HG03159 (cell line): ENCODE results near the gene XPO5.

ENCODE experiments used
- ATAC-seq: cut with Tn5 transposase; IDR thresholded peaks from one replicate; pipeline ENCODE4 v1.9.1; 2021; ENCODE audit warnings: mild to moderate bottlenecking, moderate library complexity; ENCODE audit not compliant: unreplicated experiment

Gene XPO5

DNA sequence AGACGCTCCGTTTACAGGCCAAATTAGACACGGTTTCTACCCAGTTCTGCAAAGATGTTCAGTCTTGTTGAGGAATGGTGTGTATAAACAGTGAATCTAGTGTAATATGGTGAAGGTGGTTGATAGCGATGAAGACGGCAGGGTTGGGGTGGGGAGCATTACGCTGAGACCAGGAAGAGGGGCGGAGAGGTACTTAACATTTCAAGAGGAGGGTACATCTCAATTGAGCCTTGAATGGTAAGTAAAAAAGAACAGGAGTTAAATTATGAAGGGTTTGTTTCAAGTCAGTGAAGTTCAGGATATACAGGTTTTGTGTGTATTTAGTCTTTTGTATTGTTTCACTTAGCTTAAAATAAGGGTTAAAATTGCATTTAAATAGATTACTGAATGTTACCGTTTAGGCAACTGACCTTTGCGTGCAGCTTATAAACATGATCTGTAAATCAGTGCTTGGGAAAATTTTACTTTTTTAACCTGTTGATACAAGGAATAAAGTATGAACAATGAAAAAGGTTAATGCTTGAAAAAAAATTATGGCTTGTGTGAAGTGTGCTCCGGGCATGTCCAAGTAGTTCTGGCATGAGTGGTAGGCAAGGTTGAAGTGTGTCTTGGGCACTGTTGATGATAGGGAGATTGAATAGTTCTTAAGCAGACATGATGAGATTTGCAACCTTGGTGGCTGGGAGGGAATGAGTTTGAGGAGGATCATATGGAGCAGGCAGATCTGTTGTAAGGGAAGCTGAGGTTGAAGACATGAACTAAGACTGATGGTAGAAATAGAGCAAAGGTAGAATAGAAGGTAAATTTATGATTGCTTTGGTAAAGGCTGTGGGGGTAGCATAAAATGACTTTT lies 58.1 kb downstream of the XPO5 start:
- no peak for ATAC-seq

DNA sequence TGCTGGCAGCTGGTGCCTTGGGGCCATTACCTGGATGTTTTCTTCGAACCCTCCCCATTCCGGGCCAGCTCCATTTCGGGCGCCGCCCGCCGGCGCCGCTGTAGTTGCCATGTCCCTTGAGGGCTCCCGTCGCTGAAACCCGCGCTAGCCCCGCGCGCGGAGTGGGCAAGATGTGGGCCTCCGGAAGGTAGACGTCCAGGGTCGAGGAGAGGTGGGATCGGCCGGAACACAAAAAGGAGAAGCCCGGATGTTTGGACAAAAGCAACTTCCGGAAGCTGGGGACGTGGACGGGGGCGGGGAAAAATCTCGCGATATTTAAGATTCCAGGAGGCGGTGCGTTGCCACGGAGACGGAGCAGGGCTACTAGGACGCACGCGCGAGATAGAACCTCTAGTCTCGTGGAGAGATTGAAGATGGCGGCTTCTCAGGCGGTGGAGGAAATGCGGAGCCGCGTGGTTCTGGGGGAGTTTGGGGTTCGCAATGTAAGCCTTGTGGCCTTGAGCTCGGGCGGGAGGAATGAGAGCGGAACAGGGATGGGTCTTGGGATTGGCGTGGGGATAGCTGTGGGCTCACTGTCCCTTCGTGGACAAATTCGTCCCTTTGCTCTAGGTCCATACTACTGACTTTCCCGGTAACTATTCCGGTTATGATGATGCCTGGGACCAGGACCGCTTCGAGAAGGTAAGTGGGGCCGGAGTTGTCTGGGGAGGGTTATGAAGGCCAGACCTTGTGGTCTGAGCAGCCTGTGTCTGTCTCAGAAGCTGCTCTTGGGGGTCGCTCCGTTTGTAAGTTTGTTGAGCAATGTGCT lies 58.9 kb downstream of the XPO5 start, which contains the start of the genes POLR1C and YIPF3:
TSS of gene POLR1C (plus strand) at position 393 of the 808 bp plus-strand sequence. CDS start at position 414, 21 bp downstream.
TSS of gene YIPF3 (minus strand) at position 230 of the 808 bp plus-strand sequence. CDS start at position 111, 119 bp downstream.
- peak; percentile 86 for ATAC-seq

DNA sequence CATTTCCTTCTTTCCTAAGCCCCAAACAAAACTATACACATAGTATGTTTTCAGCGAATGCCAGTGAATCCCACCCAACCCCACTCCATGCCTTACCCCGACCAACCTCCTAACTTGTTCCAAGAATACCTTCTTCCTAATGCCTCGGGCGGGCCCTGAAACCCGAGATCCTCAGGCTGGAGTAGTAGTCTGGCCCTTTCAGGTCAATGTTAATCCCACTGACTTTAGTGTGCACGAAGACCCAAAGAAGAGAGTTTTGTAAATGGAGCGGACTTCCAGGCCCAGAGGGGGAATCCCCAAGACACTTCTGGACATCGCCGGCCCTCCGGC lies 59.5 kb downstream of the XPO5 start:
- peak; percentile 5 for ATAC-seq

DNA sequence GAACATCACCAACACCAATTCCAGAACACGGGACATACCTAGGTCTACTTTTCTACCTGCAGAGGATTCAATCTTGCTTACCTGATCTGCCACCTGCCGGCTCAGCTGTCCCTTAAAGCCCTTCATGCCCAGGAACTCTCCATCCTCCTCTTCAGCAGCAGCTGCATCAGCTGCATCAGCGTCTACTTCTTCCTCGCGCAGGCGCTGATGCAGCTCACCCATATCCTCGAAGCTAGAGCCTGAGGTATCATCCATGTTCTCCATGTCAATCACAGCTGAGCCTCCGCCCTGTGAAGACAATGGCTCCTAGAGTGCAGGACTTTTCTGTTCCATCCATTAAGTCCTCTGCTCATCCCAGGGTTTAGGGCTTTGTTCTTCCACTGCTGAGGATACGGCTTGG lies 60.0 kb downstream of the XPO5 start:
- no peak for ATAC-seq

DNA sequence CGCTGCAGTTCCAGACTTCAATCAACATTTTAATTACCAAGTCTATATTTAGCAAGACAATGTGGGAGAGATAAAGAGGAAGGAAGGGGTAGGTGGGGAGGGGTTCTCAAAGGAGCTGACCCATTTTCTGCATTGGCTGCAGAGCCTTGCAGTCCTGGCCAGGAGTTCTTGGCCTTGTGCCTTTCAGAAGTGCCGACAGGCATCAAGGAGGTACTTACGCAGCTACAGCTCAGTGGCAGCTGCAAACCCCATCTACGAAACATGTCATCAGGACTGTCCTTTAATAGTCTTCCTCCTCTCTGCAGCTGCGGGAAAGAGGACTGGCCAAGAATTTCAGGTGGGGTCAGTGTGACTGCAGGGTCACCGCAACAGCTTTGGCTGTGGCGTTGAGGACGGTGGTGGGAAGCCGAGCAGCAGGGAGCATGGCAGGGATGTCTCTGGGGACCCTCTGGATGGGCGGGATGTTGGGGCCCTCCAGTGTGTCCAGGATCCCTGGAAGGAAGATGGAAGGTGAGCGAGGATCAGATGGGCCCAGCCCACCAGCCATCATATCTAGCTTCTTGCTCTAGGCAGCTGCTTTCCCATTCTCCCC lies 63.9 kb downstream of the XPO5 start:
- no peak for ATAC-seq

DNA sequence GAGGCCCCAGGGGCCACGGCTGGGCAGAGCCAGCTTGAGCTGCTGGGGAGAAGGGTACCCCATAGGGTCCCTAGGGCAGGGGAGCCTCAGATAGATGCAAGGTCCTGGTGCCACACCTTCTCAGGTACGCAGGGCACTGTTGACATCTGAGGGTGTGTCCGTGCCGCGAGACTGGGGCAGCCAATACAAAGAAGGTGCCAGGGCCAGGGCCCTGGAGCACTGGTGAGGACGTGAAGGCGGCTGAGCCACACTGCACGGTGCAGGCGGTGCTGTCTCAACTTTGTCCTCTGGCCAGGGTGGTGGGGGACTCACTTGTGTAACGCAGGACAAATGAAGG lies 65.0 kb downstream of the XPO5 start:
- ATAC-seq: no peak

DNA sequence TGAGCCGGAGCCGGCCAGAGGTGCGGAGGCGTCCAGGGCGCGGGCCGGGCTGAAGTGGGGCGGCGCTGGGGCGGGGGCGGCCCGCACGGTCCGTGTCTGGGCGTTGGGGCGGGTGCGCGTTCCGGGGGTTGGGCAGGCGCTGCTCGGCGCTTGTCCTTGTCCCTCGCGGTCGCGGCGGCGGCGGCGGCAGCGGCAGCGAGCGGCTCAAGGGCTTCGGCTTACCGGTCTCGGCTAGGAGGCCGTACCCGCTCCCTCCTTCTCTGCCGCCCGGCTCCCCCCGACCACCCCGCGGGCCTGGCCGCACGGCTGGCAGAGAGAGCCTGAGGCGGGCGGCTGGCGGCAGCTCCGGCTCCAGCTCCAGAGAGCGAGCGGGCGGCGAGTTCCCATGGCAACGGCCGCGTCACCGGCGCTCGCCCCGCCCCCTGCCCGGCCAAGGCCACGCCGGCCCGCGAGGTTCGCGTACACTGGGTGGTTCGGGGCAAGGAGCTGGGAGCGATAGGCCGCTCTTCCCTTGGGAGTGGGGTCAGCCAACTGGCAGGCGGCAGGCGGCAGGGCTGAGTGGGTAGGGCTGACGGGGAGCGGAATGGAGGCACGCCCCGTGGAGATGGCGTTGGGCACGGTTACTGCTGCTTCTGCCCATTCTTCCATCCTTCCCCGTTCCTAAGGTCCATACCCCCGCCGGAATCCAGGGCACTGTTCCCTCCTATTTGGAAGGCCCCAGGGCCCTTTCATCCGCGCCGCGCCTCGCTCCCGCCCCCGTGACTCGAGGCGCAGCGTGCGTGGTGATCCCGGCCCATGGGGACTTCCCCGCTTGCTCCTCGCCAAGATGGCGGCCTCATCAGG lies 65.6 kb downstream of the XPO5 start, which contains the start of gene LRRC73:
TSS of gene LRRC73 (minus strand) at position 363 of the 843 bp plus-strand sequence. CDS start 561 bp downstream, outside the sequence.
- peak; percentile 46 for ATAC-seq

DNA sequence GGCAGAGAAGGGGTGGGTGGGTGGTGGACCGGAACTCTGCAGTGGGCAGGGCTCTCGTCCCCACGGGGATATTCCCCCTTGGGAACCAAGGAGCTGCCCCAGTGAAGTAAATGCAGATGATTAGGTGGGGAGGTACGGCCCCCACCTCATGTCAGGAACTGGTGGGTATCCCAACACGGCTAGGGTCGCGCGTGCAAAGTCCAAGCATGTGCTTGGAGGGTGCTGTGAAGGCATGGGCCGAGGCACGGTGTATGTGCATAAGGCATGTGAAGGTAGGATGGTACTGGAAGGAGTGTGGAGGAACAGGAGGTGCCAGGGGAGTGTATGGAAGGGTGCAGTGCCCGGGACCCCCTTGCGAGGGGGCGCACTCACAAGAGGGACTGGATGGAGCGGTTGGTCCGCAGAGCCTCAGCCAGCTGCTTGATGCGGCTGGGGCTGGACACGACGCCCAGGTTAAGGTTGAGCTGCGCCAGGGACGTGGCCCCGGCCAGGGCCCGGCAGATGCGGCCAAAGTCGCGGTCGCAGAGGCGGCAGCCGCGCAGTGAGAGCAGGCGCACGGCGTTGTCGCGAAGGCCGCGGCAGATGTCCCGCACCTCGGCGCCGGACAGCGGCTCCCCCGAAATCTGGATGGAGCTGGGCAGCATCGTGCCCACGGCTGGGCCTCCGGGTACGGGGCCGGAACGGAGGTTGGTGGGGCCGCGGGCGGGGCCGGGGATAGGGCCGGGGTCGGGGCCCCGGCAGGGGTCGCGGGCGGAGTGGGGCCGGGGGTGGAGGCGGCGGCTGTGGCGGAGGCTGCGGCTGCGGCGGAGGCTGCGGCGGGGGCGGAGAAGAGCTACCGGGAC lies 66.5 kb downstream of the XPO5 start:
- no peak for ATAC-seq

DNA sequence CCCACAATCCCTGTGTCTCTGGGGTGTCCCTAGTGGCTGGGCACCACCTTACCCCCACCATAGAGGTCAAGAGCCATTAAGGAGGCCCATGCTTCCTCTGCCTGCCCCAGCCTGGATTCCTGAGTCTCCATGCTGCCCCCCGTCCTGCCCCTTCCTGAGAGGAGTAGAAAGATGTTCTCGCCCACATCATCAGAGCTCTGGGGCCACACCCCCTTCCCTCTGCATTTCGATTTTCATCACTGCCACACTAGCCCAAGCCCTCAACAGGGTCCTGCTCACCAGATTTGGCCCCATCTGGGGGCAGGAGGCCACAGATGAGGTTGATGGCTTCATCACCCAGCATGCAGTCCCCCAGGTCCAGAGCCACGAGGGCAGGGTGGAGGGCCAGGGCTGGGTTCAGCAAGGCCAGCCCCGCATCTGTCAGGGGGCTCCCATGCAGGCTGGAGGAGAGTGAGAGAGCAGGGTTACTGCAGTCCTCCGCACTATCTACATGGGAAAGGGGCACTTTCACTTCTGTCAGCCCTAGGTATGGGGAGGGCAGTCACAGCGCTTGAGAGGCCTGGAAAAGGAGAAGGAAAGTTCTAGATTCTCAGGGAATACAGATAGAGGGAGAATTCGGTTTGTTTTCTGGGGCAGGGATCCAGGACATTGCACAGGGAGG lies 67.2 kb downstream of the XPO5 start:
- no peak for ATAC-seq

DNA sequence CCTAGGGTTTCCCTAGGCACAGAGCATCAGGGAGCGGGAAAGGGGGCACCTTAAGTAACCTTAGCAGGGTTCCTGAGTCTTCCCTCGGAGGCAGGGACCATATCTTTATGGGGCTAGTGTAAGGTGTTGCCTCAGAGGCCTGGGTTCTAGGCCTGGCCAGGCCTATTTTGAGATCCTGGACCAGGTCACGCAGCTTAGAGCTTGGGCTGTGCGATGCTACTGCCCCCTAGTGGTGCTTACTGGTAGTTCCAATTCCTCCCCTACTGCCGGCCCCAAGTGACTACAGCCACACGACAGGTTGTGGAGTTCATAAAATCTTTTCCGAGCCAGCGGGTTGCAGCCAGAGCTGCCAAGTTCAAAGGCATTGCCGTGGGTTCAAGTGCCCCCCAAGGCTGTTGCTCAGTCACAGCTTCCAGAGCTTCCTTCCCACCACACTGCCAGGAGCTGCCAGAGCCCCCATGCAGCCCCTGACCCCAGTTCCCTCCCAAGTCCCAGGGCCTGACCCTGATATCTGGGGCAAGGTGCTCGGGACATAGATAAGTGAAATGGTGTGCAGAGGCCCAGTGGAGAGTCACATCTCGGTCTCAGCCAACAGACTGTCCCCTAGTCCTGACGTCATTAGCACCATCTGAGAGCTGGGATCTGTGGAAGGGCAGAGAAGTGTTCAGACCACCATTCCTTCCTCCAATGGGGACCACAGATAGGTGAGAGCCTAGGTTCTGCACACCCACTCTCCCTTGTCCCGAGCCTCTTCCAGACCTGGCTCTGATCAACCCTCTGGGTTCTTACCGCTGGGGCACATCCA lies 69.0 kb downstream of the XPO5 start:
- no peak for ATAC-seq

DNA sequence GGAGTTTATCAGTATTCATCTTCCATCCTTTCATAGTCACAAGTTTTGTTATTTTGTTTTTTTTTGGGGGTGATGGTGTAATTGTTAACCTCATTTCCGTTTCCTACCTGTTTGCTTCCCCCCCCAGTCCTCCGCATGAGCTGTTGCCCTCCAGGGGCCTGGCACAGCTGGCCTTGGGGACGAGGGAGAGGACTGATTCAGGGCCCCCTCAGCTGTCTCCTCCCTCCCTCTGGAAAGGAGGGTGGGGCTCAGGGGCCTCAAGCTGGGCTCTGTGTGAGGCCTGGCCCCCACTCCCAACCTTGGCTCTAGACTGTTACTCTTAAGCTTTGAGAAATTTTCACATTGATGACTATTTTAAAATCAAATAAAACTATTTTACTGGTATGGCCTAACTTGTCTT lies 69.7 kb downstream of the XPO5 start:
- no peak for ATAC-seq

DNA sequence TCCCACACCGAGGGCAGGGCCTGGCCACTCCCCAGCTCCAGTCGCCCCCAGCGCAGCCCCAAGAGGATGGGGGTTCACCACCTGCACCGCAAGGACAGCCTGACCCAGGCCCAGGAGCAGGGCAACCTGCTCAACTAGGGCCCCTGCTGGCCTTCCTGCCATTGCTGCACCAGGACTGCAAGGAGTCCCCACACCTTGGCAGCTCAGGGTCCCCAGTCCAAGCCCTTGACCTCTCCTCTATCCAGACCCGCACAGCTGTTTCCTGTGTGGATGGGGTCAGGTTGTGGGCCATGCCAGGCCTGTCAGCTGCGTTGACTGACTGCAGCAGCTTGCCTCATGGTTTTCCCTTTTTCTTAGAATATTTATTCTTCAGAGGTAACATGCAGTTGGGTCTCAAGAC lies 70.1 kb downstream of the XPO5 start:
- no peak for ATAC-seq

DNA sequence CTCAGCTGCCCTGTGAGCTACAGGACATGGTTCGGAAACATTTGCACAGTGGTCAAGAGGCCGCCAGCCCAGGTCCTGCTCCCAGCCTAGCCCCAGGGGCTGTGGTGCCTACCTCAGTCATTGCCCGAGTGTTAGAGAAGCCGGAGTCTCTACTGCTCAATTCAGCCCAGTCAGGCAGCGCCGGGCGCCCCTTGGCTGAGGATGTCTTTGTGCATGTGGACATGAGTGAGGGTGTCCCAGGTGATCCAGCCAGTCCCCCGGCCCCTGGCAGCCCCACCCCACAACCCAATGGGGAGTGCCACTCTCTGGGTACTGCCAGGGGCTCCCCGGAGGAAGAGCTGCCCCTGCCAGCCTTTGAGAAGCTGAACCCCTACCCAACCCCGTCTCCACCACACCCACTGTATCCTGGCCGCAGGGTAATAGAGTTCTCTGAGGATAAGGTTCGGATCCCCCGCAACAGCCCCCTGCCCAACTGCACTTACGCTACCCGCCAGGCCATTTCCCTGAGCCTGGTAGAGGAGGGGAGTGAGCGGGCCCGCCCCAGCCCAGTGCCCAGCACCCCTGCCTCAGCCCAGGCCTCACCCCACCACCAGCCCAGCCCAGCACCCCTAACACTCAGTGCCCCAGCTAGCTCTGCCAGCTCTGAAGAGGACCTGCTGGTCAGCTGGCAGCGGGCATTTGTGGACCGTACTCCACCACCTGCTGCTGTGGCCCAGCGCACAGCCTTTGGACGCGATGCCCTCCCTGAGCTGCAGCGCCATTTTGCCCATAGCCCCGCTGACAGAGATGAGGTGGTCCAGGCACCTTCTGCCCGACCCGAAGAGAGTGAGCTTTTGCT lies 70.9 kb downstream of the XPO5 start:
- no peak for ATAC-seq

DNA sequence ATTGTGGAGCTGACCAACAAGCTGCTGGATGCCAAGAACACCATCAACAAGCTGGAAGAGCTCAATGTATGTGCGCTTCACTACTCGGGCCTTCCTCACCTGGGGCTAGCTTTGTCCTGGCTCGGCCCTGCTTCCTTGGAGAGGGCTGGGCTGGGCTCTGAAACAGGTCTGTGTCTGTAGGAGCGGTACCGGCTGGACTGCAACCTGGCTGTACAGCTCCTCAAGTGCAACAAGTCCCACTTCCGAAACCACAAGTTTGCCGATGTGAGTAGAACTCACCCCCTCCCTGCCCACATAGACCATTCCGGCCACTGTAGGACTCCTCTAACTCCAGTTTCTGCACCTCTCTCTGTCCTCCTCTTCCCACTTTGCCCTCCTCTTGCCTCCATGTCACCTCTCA lies 72.4 kb downstream of the XPO5 start:
- no peak for ATAC-seq

DNA sequence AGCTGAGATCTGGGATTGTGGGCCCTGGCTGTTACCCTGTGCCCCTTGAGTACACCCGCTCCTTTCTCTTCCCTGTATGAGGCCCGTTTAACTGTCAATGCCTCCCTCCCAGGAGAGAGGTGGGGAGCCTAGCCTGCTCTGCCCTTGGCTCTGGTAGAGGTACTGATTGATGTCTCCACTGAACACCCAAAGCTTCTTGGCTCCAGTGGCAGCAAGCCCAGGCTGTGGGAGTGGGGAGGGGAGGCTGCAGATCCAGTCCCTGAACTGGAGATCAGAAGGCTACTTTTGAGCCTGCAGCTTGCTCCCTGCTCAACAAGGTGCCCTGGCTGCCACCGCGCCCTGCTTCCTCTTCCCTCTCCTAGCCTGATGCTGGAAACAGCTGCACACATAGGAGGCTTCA lies 73.2 kb downstream of the XPO5 start:
- ATAC-seq: no peak

DNA sequence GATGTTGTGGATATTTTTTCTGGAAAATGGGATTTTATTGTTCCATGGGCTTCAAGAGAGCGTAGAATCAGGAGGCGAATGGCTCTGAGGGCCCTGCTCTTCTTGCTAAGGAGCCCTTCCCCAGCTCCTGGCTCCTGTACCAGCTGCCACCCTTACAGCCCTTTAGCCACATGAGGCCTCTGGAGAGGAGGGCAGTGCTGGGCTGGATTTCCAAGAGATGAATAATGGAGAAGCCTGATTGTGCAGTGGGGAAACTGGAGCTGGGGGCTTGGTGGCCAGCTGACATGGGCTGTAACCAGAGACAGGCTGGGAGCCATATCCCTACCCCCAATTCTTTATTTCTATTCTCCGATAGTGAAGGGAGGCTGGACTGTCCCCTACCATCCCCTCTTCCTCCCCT lies 74.9 kb downstream of the XPO5 start:
- ATAC-seq: no peak

DNA sequence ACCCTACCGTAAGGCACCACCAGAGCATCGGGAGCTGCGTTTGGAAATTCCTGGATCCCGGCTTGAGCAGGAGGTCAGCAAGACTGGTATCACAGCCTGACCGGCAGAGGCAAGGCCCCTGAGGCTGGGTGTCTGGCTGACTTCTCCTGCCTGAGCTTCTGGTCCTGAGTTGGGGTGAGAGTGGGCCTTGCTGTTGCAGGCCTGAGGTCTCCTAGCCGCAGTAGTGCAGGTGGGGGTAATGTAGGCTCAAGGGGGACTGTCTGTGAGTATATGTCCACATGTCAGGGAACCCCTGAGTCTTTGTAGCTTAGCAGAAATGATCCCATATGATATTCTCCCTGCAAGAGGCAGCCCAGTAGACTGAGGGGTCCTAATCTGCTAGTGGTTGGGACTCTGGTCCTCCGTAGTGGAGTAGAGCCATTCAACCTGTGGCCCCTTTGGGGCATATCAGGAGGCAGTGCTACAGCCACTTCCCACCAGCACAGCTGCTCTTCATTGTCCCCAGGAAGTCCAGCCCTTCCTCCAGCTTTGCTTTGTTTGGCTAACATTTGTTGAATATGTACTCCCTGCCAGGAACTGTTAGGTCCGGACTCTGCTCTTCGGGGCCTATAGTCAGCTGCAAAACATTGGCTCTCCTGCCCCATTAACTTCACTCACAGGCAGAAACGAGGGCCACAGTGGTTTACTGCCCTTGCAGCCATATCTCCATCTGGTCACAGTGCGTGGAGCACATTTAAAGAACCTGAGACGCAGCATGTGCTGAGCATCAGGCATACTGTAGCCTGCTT lies 76.6 kb downstream of the XPO5 start:
- ATAC-seq: no peak
